ENCODE data around the gene ENDOD1. TPM values are rescaled to one million over a fixed set of nuclear protein-coding genes. Genes with fewer than 3 reads are reported as not detected.

ENDOD1 gene
- total RNA-seq, 2 experiments from 2014 or later: 13.0 to 14.1 TPM

GRCh38 chr11:95145430-95146060, 55.9 kb downstream of the ENDOD1 start:
- intact Hi-C loops (cut with micrococcal nuclease): no loop called here
- Mint-ChIP-seq H3K9me3 (no peaks in the 10 kb centered on the region), H3K27me3 (peaks cover 25% of the 10 kb centered on the region), H3K27ac (no peak overlapping the region), H3K4me1 (ENCODE audit: low read depth) (peaks cover 15% of the 10 kb centered on the region), H3K36me3 (ENCODE audit: low read depth) (no peaks in the 10 kb centered on the region), H3K4me3 (no peak overlapping the region)
- ChIA-PET CTCF (interaction anchor here (1.1 to 13.8 kb wide), 10 partner anchors 9 to 645 kb away, joined by 3 to 185 read pairs (median 4); partner anchors contain the start of genes CEP57 and SRSF8), POLR2A (interaction anchor here (1.0 kb wide), 1 partner anchor 48 kb away, joined by 3 read pairs; no protein-coding TSS in a partner anchor)
- ATAC-seq: no peak
- DNase-seq: no peak
- TF ChIP-seq CTCF (IDR thresholded peaks at IDR 0.05): no peak

- ATAC-seq (no peak), DNase-seq (no peak)
- ChIA-PET POLR2A (interaction anchor here (1.5 kb wide), 1 partner anchor 10 kb away, joined by 4 read pairs; no protein-coding TSS in a partner anchor), CTCF (interaction anchor here (0.8 to 13.8 kb wide), 9 partner anchors 9 to 616 kb away, joined by 3 to 185 read pairs (median 3); partner anchors contain the start of genes SESN3 and SRSF8)
- H3K36me3 Mint-ChIP-seq (ENCODE audit: low read depth): no peaks in the 10 kb centered on the region
- peaks cover 22% of the 10 kb centered on the region for H3K27me3 Mint-ChIP-seq
- H3K4me1 Mint-ChIP-seq (ENCODE audit: low read depth): peaks cover 21% of the 10 kb centered on the region
- no peak overlapping the region for H3K4me3 Mint-ChIP-seq
- H3K9me3 Mint-ChIP-seq: no peaks in the 10 kb centered on the region
- intact Hi-C loops (cut with micrococcal nuclease): no loop called here
- TF ChIP-seq CTCF (IDR thresholded peaks at IDR 0.05): no peak
- H3K27ac Mint-ChIP-seq: no peak overlapping the region
Observed at GRCh38 chr11:95147364-95147905, 57.8 kb downstream of the ENDOD1 start.

- ATAC-seq (no peak), DNase-seq (no peak)
- intact Hi-C loops (cut with micrococcal nuclease): no loop called here
- ChIA-PET CTCF (interaction anchor here (0.7 to 13.8 kb wide), 7 partner anchors 12 to 615 kb away, joined by 3 to 185 read pairs (median 7); partner anchors contain the start of genes SESN3 and SRSF8), POLR2A (interaction anchor here (1.0 to 1.6 kb wide), 2 partner anchors 58 to 81 kb away, joined by 3 to 8 read pairs; no protein-coding TSS in a partner anchor)
- Mint-ChIP-seq H3K27ac (no peak overlapping the region), H3K36me3 (ENCODE audit: low read depth) (no peaks in the 10 kb centered on the region), H3K9me3 (no peaks in the 10 kb centered on the region), H3K27me3 (peaks cover 20% of the 10 kb centered on the region), H3K4me1 (ENCODE audit: low read depth) (peaks cover 27% of the 10 kb centered on the region), H3K4me3 (no peak overlapping the region)
- TF ChIP-seq CTCF (IDR thresholded peaks at IDR 0.05): no peak
Observed at GRCh38 chr11:95148406-95148805, 58.8 kb downstream of the ENDOD1 start.

GRCh38 chr11:95148938-95149337, 59.3 kb downstream of the ENDOD1 start:
- DNase-seq (no peak), ATAC-seq (no peak)
- Mint-ChIP-seq H3K36me3 (ENCODE audit: low read depth) (no peaks in the 10 kb centered on the region), H3K27me3 (peaks cover 16% of the 10 kb centered on the region), H3K9me3 (no peaks in the 10 kb centered on the region), H3K4me1 (ENCODE audit: low read depth) (peaks cover 32% of the 10 kb centered on the region), H3K4me3 (no peak overlapping the region), H3K27ac (no peak overlapping the region)
- intact Hi-C loops (cut with micrococcal nuclease): no loop called here
- ChIA-PET POLR2A (interaction anchor here (1.0 to 1.6 kb wide), 2 partner anchors 58 to 81 kb away, joined by 3 to 8 read pairs; no protein-coding TSS in a partner anchor), CTCF (interaction anchor here (1.3 to 13.8 kb wide), 6 partner anchors 12 to 614 kb away, joined by 3 to 185 read pairs (median 8); partner anchors contain the start of genes SESN3 and SRSF8)
- TF ChIP-seq CTCF (IDR thresholded peaks at IDR 0.05): no peak
